ENCODE measurements around the gene ATAT1. TPM values are rescaled to one million over a fixed set of nuclear protein-coding genes. Genes with fewer than 3 reads are reported as not detected.
"Not testable (repeated sequence)": the region's sequence is repeated elsewhere in the genome, so short reads cannot be mapped to it uniquely, and the experiment has no call there.

ATAT1 gene
- total RNA-seq, 1 donor from 2014 or later = 30.3 TPM

DNA sequence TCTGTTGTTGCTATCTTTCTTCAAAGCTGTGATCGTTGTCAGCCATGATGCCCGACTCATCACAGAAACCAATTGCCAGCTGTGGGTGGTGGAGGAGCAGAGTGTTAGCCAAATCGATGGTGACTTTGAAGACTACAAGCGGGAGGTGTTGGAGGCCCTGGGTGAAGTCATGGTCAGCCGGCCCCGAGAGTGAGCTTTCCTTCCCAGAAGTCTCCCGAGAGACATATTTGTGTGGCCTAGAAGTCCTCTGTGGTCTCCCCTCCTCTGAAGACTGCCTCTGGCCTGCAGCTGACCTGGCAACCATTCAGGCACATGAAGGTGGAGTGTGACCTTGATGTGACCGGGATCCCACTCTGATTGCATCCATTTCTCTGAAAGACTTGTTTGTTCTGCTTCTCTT is 36.2 kb upstream of the ATAT1 start:
- Mint-ChIP-seq H3K27ac (ENCODE audit: unreplicated experiment) (no peak overlapping the region), H3K4me3 (ENCODE audit: unreplicated experiment) (peak overlapping the region; percentile 68)

DNA sequence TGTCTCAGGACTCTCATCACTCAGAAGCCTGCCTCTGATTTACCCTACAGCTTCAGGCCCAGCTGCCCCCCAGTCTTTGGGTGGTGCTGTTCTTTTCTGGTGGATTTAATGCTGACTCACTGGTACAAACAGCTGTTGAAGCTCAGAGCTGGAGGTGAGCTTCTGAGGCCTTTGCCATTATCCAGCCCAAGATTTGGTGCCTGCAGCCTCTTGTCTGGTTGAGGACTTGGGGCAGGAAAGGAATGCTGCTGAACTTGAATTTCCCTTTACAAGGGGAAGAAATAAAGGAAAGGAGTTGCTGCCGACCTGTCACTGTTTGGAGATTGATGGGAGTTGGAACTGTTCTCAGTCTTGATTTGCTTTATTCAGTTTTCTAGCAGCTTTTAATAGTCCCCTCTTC is 35.7 kb upstream of the ATAT1 start:
- no peaks in the 10 kb centered on the region for H3K9me3 Mint-ChIP-seq (ENCODE audit: unreplicated experiment)
- H3K27me3 Mint-ChIP-seq (ENCODE audit: unreplicated experiment) = peaks cover 9% of the 10 kb centered on the region
- TF ChIP-seq, protein P1, sequence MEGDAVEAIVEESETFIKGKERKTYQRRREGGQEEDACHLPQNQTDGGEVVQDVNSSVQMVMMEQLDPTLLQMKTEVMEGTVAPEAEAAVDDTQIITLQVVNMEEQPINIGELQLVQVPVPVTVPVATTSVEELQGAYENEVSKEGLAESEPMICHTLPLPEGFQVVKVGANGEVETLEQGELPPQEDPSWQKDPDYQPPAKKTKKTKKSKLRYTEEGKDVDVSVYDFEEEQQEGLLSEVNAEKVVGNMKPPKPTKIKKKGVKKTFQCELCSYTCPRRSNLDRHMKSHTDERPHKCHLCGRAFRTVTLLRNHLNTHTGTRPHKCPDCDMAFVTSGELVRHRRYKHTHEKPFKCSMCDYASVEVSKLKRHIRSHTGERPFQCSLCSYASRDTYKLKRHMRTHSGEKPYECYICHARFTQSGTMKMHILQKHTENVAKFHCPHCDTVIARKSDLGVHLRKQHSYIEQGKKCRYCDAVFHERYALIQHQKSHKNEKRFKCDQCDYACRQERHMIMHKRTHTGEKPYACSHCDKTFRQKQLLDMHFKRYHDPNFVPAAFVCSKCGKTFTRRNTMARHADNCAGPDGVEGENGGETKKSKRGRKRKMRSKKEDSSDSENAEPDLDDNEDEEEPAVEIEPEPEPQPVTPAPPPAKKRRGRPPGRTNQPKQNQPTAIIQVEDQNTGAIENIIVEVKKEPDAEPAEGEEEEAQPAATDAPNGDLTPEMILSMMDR (IDR thresholded peaks at IDR 0.05; ENCODE audit: unreplicated experiment) = no peak
- H3K36me3 Mint-ChIP-seq (ENCODE audit: low read depth, unreplicated experiment) = peaks cover 47% of the 10 kb centered on the region
- H3K4me1 Mint-ChIP-seq (ENCODE audit: unreplicated experiment) = peaks cover 13% of the 10 kb centered on the region
- no peak overlapping the region for H3K27ac Mint-ChIP-seq (ENCODE audit: unreplicated experiment)
- no peak for DNase-seq (ENCODE audit: low spot score)
- H3K4me3 Mint-ChIP-seq (ENCODE audit: unreplicated experiment) = no peak overlapping the region

More for the DNA sequence above, 36.2 kb upstream of the ATAT1 start:
- no peaks in the 10 kb centered on the region for H3K9me3 Mint-ChIP-seq (ENCODE audit: unreplicated experiment)
- H3K4me1 Mint-ChIP-seq (ENCODE audit: unreplicated experiment) = peaks cover 15% of the 10 kb centered on the region
- DNase-seq (ENCODE audit: low spot score) = no peak
- peaks cover 48% of the 10 kb centered on the region for H3K36me3 Mint-ChIP-seq (ENCODE audit: low read depth, unreplicated experiment)
- TF ChIP-seq, protein P1 (IDR thresholded peaks at IDR 0.05; ENCODE audit: unreplicated experiment) = no peak
- peaks cover 9% of the 10 kb centered on the region for H3K27me3 Mint-ChIP-seq (ENCODE audit: unreplicated experiment)

DNA sequence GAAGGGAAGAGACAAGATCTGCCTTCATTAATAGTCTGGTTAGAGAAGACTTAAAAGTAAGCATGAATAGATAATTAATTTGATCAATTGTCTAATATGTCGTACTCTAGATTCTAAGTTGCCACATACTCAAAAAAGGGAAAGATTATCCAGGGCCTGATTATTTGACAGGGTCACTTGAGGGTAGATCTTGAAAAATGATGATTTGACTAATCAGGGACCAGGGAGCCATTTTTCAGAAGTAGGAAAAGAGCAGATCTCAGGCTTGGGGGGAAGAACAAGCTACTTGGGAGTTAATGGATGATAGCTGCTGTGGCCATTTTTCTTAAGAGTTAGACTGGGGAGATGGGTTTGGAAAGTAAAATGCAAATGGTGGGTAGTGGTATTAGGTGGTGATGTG is 34.4 kb upstream of the ATAT1 start:
- DNase-seq (ENCODE audit: low spot score) = no peak
- H3K27me3 Mint-ChIP-seq (ENCODE audit: unreplicated experiment) = peaks cover 12% of the 10 kb centered on the region
- H3K27ac Mint-ChIP-seq (ENCODE audit: unreplicated experiment) = peak overlapping the region; percentile 5
- TF ChIP-seq, protein P1 (IDR thresholded peaks at IDR 0.05; ENCODE audit: unreplicated experiment) = no peak
- H3K4me1 Mint-ChIP-seq (ENCODE audit: unreplicated experiment) = peaks cover 5% of the 10 kb centered on the region
- H3K9me3 Mint-ChIP-seq (ENCODE audit: unreplicated experiment) = no peaks in the 10 kb centered on the region
- peak overlapping the region; percentile 64 for H3K4me3 Mint-ChIP-seq (ENCODE audit: unreplicated experiment)
- H3K36me3 Mint-ChIP-seq (ENCODE audit: low read depth, unreplicated experiment) = peaks cover 39% of the 10 kb centered on the region

DNA sequence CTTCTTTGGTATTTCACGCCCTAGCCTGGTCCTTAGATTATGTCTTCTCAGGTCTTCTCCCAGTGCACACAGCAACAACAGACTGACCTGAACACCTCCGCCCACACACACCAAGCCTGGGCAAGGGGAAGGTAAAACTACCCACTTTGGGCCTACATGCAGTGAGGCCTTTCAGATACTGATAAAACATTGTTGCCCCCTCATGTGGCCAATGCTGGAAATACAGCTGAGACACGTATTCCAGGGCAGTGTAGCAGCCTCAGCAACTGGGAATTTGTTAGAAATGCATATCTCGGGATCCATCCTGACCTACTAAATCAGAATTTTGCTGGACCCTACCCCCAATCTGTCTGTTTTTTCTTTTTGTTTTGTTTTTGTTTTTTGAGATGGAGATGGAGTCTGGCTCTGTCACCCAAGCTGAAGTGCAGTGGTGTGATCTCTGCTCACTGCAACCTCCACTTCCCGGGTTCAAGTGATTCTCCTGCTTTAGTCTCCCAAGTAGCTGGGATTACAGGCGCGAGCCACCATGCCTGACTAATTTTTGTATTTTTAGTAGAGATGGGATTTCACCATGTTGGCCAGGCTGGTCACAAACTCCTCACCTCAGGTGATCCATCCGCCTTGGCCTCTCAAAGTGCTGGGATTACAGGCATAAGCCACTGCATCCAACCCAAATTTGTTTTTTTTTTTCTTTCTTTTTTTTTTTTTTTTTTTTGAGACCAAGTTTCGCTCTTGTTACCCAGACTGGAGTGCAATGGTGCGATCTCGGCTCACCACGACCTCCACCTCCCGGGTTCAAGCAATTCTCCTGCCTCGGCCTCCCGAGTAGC is 29.1 kb upstream of the ATAT1 start:
- Mint-ChIP-seq H3K27me3 (ENCODE audit: unreplicated experiment) (peaks cover 17% of the 10 kb centered on the region), H3K36me3 (ENCODE audit: low read depth, unreplicated experiment) (peaks cover 13% of the 10 kb centered on the region), H3K4me1 (ENCODE audit: unreplicated experiment) (peaks cover 25% of the 10 kb centered on the region), H3K27ac (ENCODE audit: unreplicated experiment) (peak overlapping the region; percentile 40)
- peak; percentile 89 for DNase-seq (ENCODE audit: low spot score)
- TF ChIP-seq, protein P1 (IDR thresholded peaks at IDR 0.05; ENCODE audit: unreplicated experiment) = peak; percentile 78
- not testable (repeated sequence) for H3K4me3 Mint-ChIP-seq (ENCODE audit: unreplicated experiment); H3K9me3 Mint-ChIP-seq (ENCODE audit: unreplicated experiment)

DNA sequence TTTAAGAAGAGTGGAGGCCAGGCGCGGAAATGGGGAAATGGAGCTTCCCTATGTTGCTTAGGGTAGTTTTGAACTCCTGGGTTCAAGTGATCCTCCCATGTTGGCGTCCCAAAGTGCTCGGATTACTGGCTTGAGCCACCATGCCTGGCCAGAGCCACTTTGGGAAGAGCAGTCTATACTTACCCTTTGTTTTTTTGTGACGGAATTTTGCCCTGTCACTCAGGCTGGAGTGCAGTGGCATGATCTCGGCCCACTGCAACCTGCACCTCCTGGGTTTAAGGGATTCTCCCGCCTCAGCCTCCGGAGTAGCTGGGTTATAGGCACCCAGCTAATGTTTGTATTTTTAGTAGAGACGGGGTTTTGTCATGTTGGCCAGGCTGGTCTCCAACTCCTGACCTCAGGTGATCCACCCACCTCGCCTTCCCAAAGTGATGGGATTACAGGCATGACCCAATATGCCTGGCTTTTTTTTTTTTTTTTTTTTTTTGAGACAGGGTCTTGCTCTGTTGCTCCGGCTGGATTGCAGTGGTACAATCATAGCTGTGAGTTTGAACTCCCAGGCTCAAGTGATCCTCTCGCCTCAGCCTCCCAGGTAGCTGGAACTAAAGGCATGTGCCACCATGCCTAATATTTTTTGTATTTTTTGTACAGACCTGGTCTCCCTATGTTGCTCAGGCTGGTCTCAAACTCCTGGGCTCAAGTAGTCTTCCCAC is 27.6 kb upstream of the ATAT1 start:
- H3K4me3 Mint-ChIP-seq (ENCODE audit: unreplicated experiment) = no peak overlapping the region
- DNase-seq (ENCODE audit: low spot score) = no peak
- peak overlapping the region; percentile 82 for H3K27ac Mint-ChIP-seq (ENCODE audit: unreplicated experiment)
- H3K36me3 Mint-ChIP-seq (ENCODE audit: low read depth, unreplicated experiment) = peaks cover 25% of the 10 kb centered on the region
- H3K27me3 Mint-ChIP-seq (ENCODE audit: unreplicated experiment) = peaks cover 17% of the 10 kb centered on the region
- peaks cover 30% of the 10 kb centered on the region for H3K4me1 Mint-ChIP-seq (ENCODE audit: unreplicated experiment)
- TF ChIP-seq, protein P1 (IDR thresholded peaks at IDR 0.05; ENCODE audit: unreplicated experiment) = no peak
- no peaks in the 10 kb centered on the region for H3K9me3 Mint-ChIP-seq (ENCODE audit: unreplicated experiment)

All from endothelial cell (in vitro differentiated cells).